Esophagus squamous epithelium (tissue), 4 donors: Measurements from ENCODE around the gene CELF1.

Source experiments
- POLR2A ChIP-seq, 4 donors: fragments of 450-650 bp; IDR thresholded peaks; one replicate each; pipeline ENCODE4 v1.6.1; 2017; ENCODE audit warnings: antibody characterized with exemption in 4 of 4, mild to moderate bottlenecking in 4 of 4, moderate library complexity in 3 of 4
- TF ChIP-seq, protein P1 (sequence below), 6 experiments: fragments of 450-650 bp in 4 of 6; fragments of 200-600 bp in 2 of 6; sonication (generic) in 2 of 6; IDR thresholded peaks; one replicate each; pipeline ENCODE4 v1.5.1; 2016 to 2019; ENCODE audit warnings: antibody characterized with exemption in 6 of 6, mild to moderate bottlenecking in 4 of 6, moderate library complexity in 4 of 6

DNA sequence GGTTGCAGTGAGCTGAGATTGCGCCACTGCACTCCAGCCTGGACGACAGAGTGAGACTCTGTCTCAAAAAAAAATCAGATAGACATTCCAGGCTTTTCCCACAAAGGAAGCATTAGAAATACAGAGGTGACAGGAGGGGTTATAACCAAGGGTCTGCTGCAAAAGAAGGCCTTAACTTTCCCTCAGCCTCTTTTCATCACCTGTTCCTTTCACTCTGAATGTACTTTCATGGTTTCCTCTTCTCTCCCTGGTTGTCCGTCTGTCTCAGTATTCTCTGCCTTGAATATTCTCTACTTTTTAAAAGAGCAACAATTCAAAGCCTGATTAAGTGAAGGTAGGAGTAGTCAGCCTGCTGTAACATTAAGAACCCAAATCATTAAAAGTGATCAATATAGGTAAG, 50.2 kb downstream of the CELF1 start:
- TF ChIP-seq, protein P1, sequence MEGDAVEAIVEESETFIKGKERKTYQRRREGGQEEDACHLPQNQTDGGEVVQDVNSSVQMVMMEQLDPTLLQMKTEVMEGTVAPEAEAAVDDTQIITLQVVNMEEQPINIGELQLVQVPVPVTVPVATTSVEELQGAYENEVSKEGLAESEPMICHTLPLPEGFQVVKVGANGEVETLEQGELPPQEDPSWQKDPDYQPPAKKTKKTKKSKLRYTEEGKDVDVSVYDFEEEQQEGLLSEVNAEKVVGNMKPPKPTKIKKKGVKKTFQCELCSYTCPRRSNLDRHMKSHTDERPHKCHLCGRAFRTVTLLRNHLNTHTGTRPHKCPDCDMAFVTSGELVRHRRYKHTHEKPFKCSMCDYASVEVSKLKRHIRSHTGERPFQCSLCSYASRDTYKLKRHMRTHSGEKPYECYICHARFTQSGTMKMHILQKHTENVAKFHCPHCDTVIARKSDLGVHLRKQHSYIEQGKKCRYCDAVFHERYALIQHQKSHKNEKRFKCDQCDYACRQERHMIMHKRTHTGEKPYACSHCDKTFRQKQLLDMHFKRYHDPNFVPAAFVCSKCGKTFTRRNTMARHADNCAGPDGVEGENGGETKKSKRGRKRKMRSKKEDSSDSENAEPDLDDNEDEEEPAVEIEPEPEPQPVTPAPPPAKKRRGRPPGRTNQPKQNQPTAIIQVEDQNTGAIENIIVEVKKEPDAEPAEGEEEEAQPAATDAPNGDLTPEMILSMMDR (IDR thresholded peaks at IDR 0.05): no peak
- TF ChIP-seq POLR2A (IDR thresholded peaks at IDR 0.05): no peak
